Endodermal cell (in vitro differentiated cells): ENCODE data around the gene AZIN2. TPM values are rescaled to one million over a fixed set of nuclear protein-coding genes. Genes with fewer than 3 reads are reported as not detected.

ENCODE experiments used
- DNase-seq: peaks from one replicate; pipeline ENCODE4 v3.0.0-alpha.2; 2017
- H3K27ac ChIP-seq: 2 replicates; pipeline ENCODE4 v1.5.1; 2013; ENCODE audit warnings: mild to moderate bottlenecking, low read depth, low read length, moderate library complexity
- H3K27me3 ChIP-seq: 2 replicates; pipeline ENCODE4 v1.6.1; 2013; ENCODE audit warnings: mild to moderate bottlenecking, low read length, moderate library complexity; ENCODE audit not compliant: insufficient read depth, control insufficient read depth, poor library complexity, severe bottlenecking
- H3K36me3 ChIP-seq: 2 replicates; pipeline ENCODE4 v1.7.0; 2013; ENCODE audit warnings: mild to moderate bottlenecking, low read length, moderate library complexity; ENCODE audit not compliant: control insufficient read depth, insufficient read depth
- H3K4me1 ChIP-seq: one replicate; pipeline ENCODE4 v1.7.0; 2013; ENCODE audit warnings: low read length; ENCODE audit not compliant: control insufficient read depth, insufficient read depth
- H3K4me3 ChIP-seq: 2 replicates; pipeline ENCODE4 v1.5.1; 2013; ENCODE audit warnings: mild to moderate bottlenecking, low read length, moderate library complexity
- H3K9ac ChIP-seq: 2 replicates; pipeline ENCODE4 v1.6.1; 2013; ENCODE audit warnings: mild to moderate bottlenecking, low read length, moderate library complexity; ENCODE audit not compliant: poor library complexity, severe bottlenecking; ENCODE audit errors: extremely low read depth
- H3K9me3 ChIP-seq: 2 replicates; pipeline ENCODE4 v1.6.1; 2013; ENCODE audit warnings: mild to moderate bottlenecking, low read length, moderate library complexity; ENCODE audit not compliant: control insufficient read depth
- H3K27ac Mint-ChIP-seq: 2 replicates; pipeline ENCODE4 v1.8.0; 2020; ENCODE audit warnings: mixed read lengths
- H3K27me3 Mint-ChIP-seq: 2 replicates; pipeline ENCODE4 v1.8.0; 2021; ENCODE audit warnings: mild to moderate bottlenecking, mixed read lengths; ENCODE audit not compliant: insufficient read depth
- H3K36me3 Mint-ChIP-seq: 2 replicates; pipeline ENCODE4 v1.8.0; 2020; ENCODE audit warnings: low read depth, mixed read lengths
- H3K4me1 Mint-ChIP-seq: 2 replicates; pipeline ENCODE4 v1.8.0; 2020; ENCODE audit warnings: mixed read lengths
- H3K4me3 Mint-ChIP-seq: 2 replicates; pipeline ENCODE4 v1.8.0; 2020; ENCODE audit warnings: mild to moderate bottlenecking, moderate library complexity, mixed read lengths
- H3K9me3 Mint-ChIP-seq: 2 replicates; pipeline ENCODE4 v1.8.0; 2020; ENCODE audit warnings: mild to moderate bottlenecking, mixed read lengths
- WGBS, 2 experiments: methylation state at CpG; one replicate each; pipeline versions ENCODE4 v1.1.5 to v1.1.7; 2013; ENCODE audit warnings: missing lambda C conversion rate in 2 of 2, mixed read lengths in 1 of 2; ENCODE audit not compliant: insufficient coverage in 1 of 2, insufficient read length in 1 of 2; 5-methylcytosine and 5-hydroxymethylcytosine counted together
- total RNA-seq, 2 donors: library from RNA; stranded (reverse); fragmentation: NEBNext Ultra II Directional in 1 of 2; extraction: Animal tissue kit (Norgen Biotek cat#: 25700) in 1 of 2; gene quantifications; 2 replicates in 1 of 2; 3 replicates in 1 of 2; pipeline ENCODE4 v1.2.1, GENCODE V29; 2021
- TF ChIP-seq, protein P1 (sequence below): fragments of 200-600 bp; sonication (generic); conservative IDR thresholded peaks from 2 replicates; pipeline ENCODE4 v1.5.0; 2021; ENCODE audit warnings: antibody characterized with exemption, mild to moderate bottlenecking

AZIN2 gene
- total RNA-seq, 2 donors from 2014 or later, result 1.7 to 3.0 TPM

DNA sequence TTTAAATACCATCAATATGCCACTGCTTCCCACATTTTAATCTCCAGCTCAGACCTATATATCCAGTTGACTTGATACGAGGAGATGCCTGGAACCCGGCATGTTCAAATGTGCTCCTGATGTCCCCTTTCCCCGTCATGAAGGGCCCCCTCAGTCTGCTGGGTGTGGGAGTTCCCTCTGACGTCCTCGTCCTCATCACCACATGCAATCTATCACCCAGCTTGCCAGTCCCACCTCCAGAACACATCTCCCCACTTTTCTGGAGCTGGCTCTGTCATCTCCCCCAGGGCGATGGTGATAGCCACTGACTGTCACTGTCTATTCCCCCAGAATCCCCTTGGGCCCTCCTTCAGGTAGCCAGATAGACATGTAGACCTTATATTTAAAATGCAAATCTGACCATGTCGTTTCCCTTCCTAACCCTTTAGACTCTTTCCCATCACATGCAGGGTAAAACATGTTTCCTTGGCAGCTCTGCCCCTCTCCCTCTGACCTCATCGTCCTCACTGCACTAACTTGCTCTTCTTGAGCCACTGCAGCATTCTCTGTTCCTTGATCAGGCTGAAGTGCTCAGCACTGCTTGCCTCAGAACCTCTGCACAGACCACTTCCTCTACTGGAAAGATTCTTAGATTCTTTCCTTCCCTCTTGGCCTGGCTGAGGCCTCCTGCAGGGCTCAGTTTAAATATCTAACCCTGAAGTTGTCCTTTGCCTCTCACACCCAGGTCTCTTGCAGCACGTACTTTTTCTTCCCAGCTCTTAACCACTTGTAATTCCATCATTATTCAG lies 7.4 kb downstream of the AZIN2 start:
- no peaks in the 10 kb centered on the region for H3K4me1 ChIP-seq
- H3K9ac ChIP-seq, result no peak overlapping the region
- H3K9me3 Mint-ChIP-seq, result no peaks in the 10 kb centered on the region
- H3K36me3 Mint-ChIP-seq, result no peaks in the 10 kb centered on the region
- peaks cover 34% of the 10 kb centered on the region for H3K27me3 Mint-ChIP-seq
- DNase-seq, result no peak
- peaks cover 29% of the 10 kb centered on the region for H3K27me3 ChIP-seq
- no peaks in the 10 kb centered on the region for H3K36me3 ChIP-seq
- TF ChIP-seq, protein P1, sequence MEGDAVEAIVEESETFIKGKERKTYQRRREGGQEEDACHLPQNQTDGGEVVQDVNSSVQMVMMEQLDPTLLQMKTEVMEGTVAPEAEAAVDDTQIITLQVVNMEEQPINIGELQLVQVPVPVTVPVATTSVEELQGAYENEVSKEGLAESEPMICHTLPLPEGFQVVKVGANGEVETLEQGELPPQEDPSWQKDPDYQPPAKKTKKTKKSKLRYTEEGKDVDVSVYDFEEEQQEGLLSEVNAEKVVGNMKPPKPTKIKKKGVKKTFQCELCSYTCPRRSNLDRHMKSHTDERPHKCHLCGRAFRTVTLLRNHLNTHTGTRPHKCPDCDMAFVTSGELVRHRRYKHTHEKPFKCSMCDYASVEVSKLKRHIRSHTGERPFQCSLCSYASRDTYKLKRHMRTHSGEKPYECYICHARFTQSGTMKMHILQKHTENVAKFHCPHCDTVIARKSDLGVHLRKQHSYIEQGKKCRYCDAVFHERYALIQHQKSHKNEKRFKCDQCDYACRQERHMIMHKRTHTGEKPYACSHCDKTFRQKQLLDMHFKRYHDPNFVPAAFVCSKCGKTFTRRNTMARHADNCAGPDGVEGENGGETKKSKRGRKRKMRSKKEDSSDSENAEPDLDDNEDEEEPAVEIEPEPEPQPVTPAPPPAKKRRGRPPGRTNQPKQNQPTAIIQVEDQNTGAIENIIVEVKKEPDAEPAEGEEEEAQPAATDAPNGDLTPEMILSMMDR, result no peak
- no peak overlapping the region for H3K27ac ChIP-seq
- 82 to 84% methylated on average over 7 to 9 of the region's 9 CpGs for WGBS, 2 experiments
- H3K4me1 Mint-ChIP-seq, result no peaks in the 10 kb centered on the region
- H3K9me3 ChIP-seq, result no peaks in the 10 kb centered on the region
- H3K27ac Mint-ChIP-seq, result no peak overlapping the region
- no peak overlapping the region for H3K4me3 Mint-ChIP-seq
- no peak overlapping the region for H3K4me3 ChIP-seq

DNA sequence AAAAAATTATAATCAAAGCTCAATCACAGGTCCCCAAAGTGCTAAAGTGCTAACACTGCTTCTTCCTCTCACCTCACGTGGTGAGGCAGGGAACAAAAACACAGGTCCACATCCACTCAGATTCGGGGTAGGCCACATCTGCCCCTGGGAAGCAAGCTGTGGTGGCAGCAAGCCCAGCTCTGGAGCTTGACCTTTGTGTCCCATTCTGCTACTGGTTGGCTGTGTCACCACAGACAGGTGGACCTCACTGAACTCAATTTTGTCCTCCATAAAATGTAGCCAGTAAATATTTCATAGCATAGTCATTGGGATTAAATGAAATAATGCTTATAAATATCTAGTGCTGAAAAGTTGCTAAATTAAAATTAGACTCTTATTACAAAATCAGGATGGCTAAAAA lies 8.5 kb downstream of the AZIN2 start:
- 83 to 90% methylated on average over 2 of the region's 2 CpGs for WGBS, 2 experiments
- no peak overlapping the region for H3K4me3 ChIP-seq
- peaks cover 17% of the 10 kb centered on the region for H3K27me3 ChIP-seq
- Mint-ChIP-seq H3K27me3 (peaks cover 22% of the 10 kb centered on the region), H3K27ac (no peak overlapping the region), H3K9me3 (no peaks in the 10 kb centered on the region), H3K4me1 (no peaks in the 10 kb centered on the region), H3K36me3 (no peaks in the 10 kb centered on the region), H3K4me3 (no peak overlapping the region)
- no peaks in the 10 kb centered on the region for H3K4me1 ChIP-seq
- no peak overlapping the region for H3K9ac ChIP-seq
- no peak overlapping the region for H3K27ac ChIP-seq
- no peak for DNase-seq
- no peaks in the 10 kb centered on the region for H3K9me3 ChIP-seq
- TF ChIP-seq, protein P1, result no peak
- no peaks in the 10 kb centered on the region for H3K36me3 ChIP-seq

DNA sequence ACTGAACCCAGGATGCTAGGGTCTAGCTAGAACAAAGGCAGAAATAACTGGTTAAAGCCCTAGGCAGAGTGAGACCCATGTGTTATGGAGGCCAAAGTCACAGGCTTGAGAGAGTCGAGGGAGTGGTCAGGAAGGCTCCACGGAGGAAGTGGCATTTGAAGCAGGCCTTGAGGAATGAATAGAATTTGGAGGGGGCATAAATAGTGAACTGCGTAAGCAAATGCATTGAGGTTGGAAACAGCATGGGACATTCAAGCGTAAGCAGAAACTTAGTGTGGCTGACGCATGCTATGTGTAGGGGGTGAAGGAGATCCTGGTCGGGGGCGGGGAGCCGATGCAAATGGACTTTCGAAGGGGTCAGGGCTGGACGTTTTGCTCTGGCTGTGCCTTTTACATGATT lies 11.5 kb downstream of the AZIN2 start:
- no peaks in the 10 kb centered on the region for H3K4me1 Mint-ChIP-seq
- no peaks in the 10 kb centered on the region for H3K4me1 ChIP-seq
- no peaks in the 10 kb centered on the region for H3K36me3 Mint-ChIP-seq
- H3K4me3 Mint-ChIP-seq, result no peak overlapping the region
- no peaks in the 10 kb centered on the region for H3K9me3 Mint-ChIP-seq
- H3K27me3 Mint-ChIP-seq, result peaks cover 4% of the 10 kb centered on the region
- TF ChIP-seq, protein P1, result no peak
- H3K27ac Mint-ChIP-seq, result no peak overlapping the region
- H3K4me3 ChIP-seq, result no peak overlapping the region
- no peaks in the 10 kb centered on the region for H3K9me3 ChIP-seq
- no peak for DNase-seq
- H3K9ac ChIP-seq, result no peak overlapping the region
- no peaks in the 10 kb centered on the region for H3K36me3 ChIP-seq
- H3K27ac ChIP-seq, result no peak overlapping the region
- 78 to 91% methylated on average over 5 to 10 of the region's 10 CpGs for WGBS, 2 experiments
- H3K27me3 ChIP-seq, result no peaks in the 10 kb centered on the region
